B cell (primary cell): ENCODE results near the gene SCAND1.

ENCODE experiments used
- CTCF ChIP-seq: fragments of 200-600 bp; IDR thresholded peaks from one replicate; pipeline ENCODE4 v1.8.0; 2022; ENCODE audit warnings: antibody characterized with exemption, mild to moderate bottlenecking
- EZH2 ChIP-seq: IDR thresholded peaks from 2 replicates; pipeline ENCODE4 v1.6.1; 2012; ENCODE audit warnings: borderline replicate concordance, low read depth, mild to moderate bottlenecking, moderate library complexity, low read length; ENCODE audit not compliant: insufficient read depth, poor library complexity, severe bottlenecking

GRCh38 chr20:35934050-35934449 is 20.3 kb downstream of the SCAND1 start:
- TF ChIP-seq CTCF (no peak), EZH2 (no peak)
